HEK293 (cell line): ENCODE results near the gene SYNPO2L.

Experiments used
- CTCF ChIA-PET: fragments of 350-600 bp; formaldehyde crosslinking; extraction: SDS; loops from one replicate; lab custom pipeline; 2021; ENCODE audit warnings: antibody characterized with exemption; lab: Yijun Ruan, JAX
- POLR2A ChIA-PET: fragments of 300-600 bp; formaldehyde crosslinking; extraction: SDS; loops from one replicate; lab custom pipeline; 2020; ENCODE audit warnings: antibody characterized with exemption, inconsistent platforms; lab: Yijun Ruan, JAX
- H3K27ac ChIP-seq: fragments of 200-500 bp; sonication (Bioruptor generic); 2 replicates; pipeline ENCODE4 v1.5.1; 2014; ENCODE audit warnings: low read depth, low read length, control low read depth, inconsistent platforms; ENCODE audit errors: extremely low read depth
- H3K36me3 ChIP-seq, 2 experiments: fragments of 200-500 bp in 1 of 2; sonication (Bioruptor generic) in 1 of 2; 1 replicate in 1 of 2; 2 replicates in 1 of 2; pipeline ENCODE4 v1.5.1; 2014 to 2017; ENCODE audit warnings: inconsistent platforms in 2 of 2, low read length in 2 of 2; ENCODE audit not compliant: control insufficient read depth in 2 of 2, insufficient read depth in 1 of 2
- H3K4me1 ChIP-seq: fragments of 200-500 bp; sonication (Bioruptor generic); 2 replicates; pipeline ENCODE4 v1.5.1; 2014; ENCODE audit warnings: mild to moderate bottlenecking, low read length, inconsistent platforms; ENCODE audit not compliant: control insufficient read depth, insufficient read depth
- H3K4me3 ChIP-seq: 2 replicates; pipeline ENCODE4 v1.5.1; 2011; ENCODE audit warnings: low read depth, mild to moderate bottlenecking, control low read depth, low read length, moderate library complexity
- H3K9me3 ChIP-seq: fragments of 200-500 bp; sonication (Bioruptor generic); 2 replicates; pipeline ENCODE4 v1.5.1; 2014; ENCODE audit warnings: low read depth, low read length, inconsistent platforms; ENCODE audit not compliant: control insufficient read depth, insufficient read depth
- HOXD13 ChIP-seq: sonication (generic); formaldehyde crosslinking; IDR thresholded peaks from 2 replicates; pipeline ENCODE4 v1.8.0; 2022; ENCODE audit warnings: missing genetic modification reagents, borderline replicate concordance
- MEIS1 ChIP-seq: sonication (generic); formaldehyde crosslinking; IDR thresholded peaks from 2 replicates; pipeline ENCODE4 v1.8.1; 2022; ENCODE audit warnings: missing genetic modification reagents, mild to moderate bottlenecking, borderline replicate concordance
- PRDM1 ChIP-seq: fragments of 450-650 bp; formaldehyde crosslinking; IDR thresholded peaks from 2 replicates; pipeline ENCODE4; 2016; ENCODE audit warnings: missing biosample characterization, missing genetic modification characterization
- SCRT1 ChIP-seq: fragments of 450-650 bp; formaldehyde crosslinking; IDR thresholded peaks from 2 replicates; pipeline ENCODE4 v1.5.1; 2016; ENCODE audit warnings: missing biosample characterization, missing genetic modification characterization, borderline replicate concordance
- SCRT2 ChIP-seq: fragments of 450-650 bp; formaldehyde crosslinking; IDR thresholded peaks from 2 replicates; pipeline ENCODE4 v1.5.1; 2016; ENCODE audit warnings: missing biosample characterization, missing genetic modification characterization
- SETDB1 ChIP-seq: IDR thresholded peaks from one replicate; pipeline ENCODE4 v1.6.1; 2017; ENCODE audit warnings: mild to moderate bottlenecking, low read length, moderate library complexity, mixed read lengths; ENCODE audit not compliant: insufficient read length
- SP3 ChIP-seq: fragments of 450-650 bp; formaldehyde crosslinking; IDR thresholded peaks from 2 replicates; pipeline ENCODE4 v1.5.1; 2016; ENCODE audit warnings: missing biosample characterization, missing genetic modification characterization
- ZBTB17 ChIP-seq: fragments of 450-650 bp; formaldehyde crosslinking; IDR thresholded peaks from 2 replicates; pipeline ENCODE4 v1.5.1; 2016; ENCODE audit warnings: missing biosample characterization, missing genetic modification characterization
- ZBTB21 ChIP-seq: fragments of 450-650 bp; formaldehyde crosslinking; IDR thresholded peaks from 2 replicates; pipeline ENCODE4 v1.5.1; 2017; ENCODE audit warnings: missing biosample characterization, missing genetic modification characterization
- ZBTB48 ChIP-seq: fragments of 450-650 bp; formaldehyde crosslinking; IDR thresholded peaks from 2 replicates; pipeline ENCODE4 v1.5.1; 2016; ENCODE audit warnings: missing biosample characterization, missing genetic modification characterization
- ZFP41 ChIP-seq: fragments of 450-650 bp; formaldehyde crosslinking; IDR thresholded peaks from 2 replicates; pipeline ENCODE4 v1.5.1; 2016; ENCODE audit warnings: missing biosample characterization, missing genetic modification characterization, borderline replicate concordance
- ZNF23 ChIP-seq: fragments of 450-650 bp; formaldehyde crosslinking; IDR thresholded peaks from 2 replicates; pipeline ENCODE4 v1.5.1; 2016; ENCODE audit warnings: missing biosample characterization, missing genetic modification characterization, borderline replicate concordance
- ZNF354C ChIP-seq: fragments of 450-650 bp; formaldehyde crosslinking; IDR thresholded peaks from 2 replicates; pipeline ENCODE4 v1.5.1; 2016; ENCODE audit warnings: missing biosample characterization, missing genetic modification characterization, low read depth, borderline replicate concordance
- ZNF366 ChIP-seq: fragments of 450-650 bp; formaldehyde crosslinking; conservative IDR thresholded peaks from 2 replicates; pipeline ENCODE4 v1.5.1; 2016; ENCODE audit warnings: missing biosample characterization, missing genetic modification characterization
- ZNF433 ChIP-seq: fragments of 450-650 bp; formaldehyde crosslinking; IDR thresholded peaks from 2 replicates; pipeline ENCODE4 v1.5.1; 2016; ENCODE audit warnings: missing biosample characterization, missing genetic modification characterization, low read depth
- ZNF549 ChIP-seq: fragments of 450-650 bp; IDR thresholded peaks from 2 replicates; pipeline ENCODE4 v1.5.1; 2018; ENCODE audit warnings: missing biosample characterization, missing genetic modification characterization, mild to moderate bottlenecking, inconsistent platforms, moderate library complexity
- ZNF626 ChIP-seq: fragments of 450-650 bp; sonication (Bioruptor Pico); formaldehyde crosslinking; IDR thresholded peaks from 2 replicates; pipeline ENCODE4 v1.5.1; 2018; ENCODE audit warnings: missing biosample characterization, missing genetic modification characterization, inconsistent platforms
- ZNF654 ChIP-seq: fragments of 450-650 bp; formaldehyde crosslinking; IDR thresholded peaks from 2 replicates; pipeline ENCODE4 v1.5.1; 2016; ENCODE audit warnings: low read depth, missing biosample characterization, missing genetic modification characterization
- ZSCAN30 ChIP-seq: fragments of 450-650 bp; IDR thresholded peaks from 2 replicates; pipeline ENCODE4 v1.5.1; 2018; ENCODE audit warnings: missing biosample characterization, mild to moderate bottlenecking, missing genetic modification characterization, moderate library complexity
- TF ChIP-seq, protein P1 (sequence below): fragments of 450-650 bp; formaldehyde crosslinking; IDR thresholded peaks from 2 replicates; pipeline ENCODE4 v1.5.1; 2017; ENCODE audit warnings: missing biosample characterization, missing genetic modification characterization
- TF ChIP-seq, protein P2 (sequence below): fragments of 450-650 bp; IDR thresholded peaks from 2 replicates; pipeline ENCODE4 v1.5.1; 2018; ENCODE audit warnings: missing biosample characterization, mild to moderate bottlenecking, missing genetic modification characterization
- TF ChIP-seq, protein P3 (sequence below): fragments of 450-650 bp; formaldehyde crosslinking; IDR thresholded peaks from 2 replicates; pipeline ENCODE4 v1.5.1; 2017; ENCODE audit warnings: missing biosample characterization, missing genetic modification characterization
- TF ChIP-seq, protein P4 (sequence below): fragments of 450-650 bp; formaldehyde crosslinking; IDR thresholded peaks from 2 replicates; pipeline ENCODE4 v1.5.1; 2016; ENCODE audit warnings: missing biosample characterization, missing genetic modification characterization
- TF ChIP-seq, protein P5 (sequence below): fragments of 450-650 bp; formaldehyde crosslinking; IDR thresholded peaks from 2 replicates; pipeline ENCODE4 v1.5.1; 2016; ENCODE audit warnings: missing biosample characterization, missing genetic modification characterization

Gene SYNPO2L

DNA sequence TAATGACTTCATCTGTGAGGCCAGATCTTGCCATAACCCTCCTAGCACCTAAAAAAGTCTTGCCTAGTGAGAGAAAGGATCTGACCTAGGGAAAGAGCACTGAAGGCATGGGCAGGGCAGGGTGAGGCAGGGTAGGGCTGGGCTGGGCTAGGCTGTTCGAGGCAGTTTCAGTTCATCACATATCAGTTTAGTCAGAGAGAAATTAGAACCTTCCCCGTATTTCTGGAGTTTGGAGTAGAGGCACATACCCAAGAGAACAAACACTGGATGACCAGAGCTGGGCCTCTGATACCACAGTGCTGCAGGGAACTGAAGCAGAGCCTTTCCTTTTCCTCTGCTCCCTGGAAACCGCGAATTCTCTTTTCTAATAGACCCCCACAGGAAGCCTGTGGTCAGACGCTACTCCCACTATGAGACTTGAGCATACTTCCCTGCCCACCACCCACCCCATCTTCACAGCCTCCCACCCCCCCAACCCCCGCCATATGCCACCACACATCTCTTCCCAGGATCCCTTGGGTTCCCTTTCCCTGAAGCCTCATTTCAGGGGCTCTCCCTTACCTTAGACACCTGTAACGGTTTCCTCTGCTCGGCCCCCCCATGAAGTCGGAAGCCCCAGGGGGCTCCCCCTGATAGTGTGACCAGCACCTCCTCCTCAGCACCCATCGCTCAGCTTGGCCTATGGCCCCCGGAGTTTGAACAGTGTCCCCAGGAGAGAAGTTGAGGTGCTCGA lies 406 bp downstream of the SYNPO2L start:
- Histone ChIP-seq H3K4me1 (no peaks in the 10 kb centered on the region), H3K36me3 (no peaks in the 10 kb centered on the region), H3K9me3 (no peaks in the 10 kb centered on the region), H3K4me3 (no peak overlapping the region), H3K27ac (no peak overlapping the region)
- POLR2A ChIA-PET, result no interaction called here
- CTCF ChIA-PET, result interaction anchor here (0.6 kb wide), 1 partner anchor 535 kb away, joined by 4 read pairs; no protein-coding TSS in a partner anchor
- no peak for TF ChIP-seq PRDM1 (tag by site-specific recombination)
- no peak for TF ChIP-seq ZNF433 (tag by site-specific recombination)
- no peak for TF ChIP-seq ZNF354C

DNA sequence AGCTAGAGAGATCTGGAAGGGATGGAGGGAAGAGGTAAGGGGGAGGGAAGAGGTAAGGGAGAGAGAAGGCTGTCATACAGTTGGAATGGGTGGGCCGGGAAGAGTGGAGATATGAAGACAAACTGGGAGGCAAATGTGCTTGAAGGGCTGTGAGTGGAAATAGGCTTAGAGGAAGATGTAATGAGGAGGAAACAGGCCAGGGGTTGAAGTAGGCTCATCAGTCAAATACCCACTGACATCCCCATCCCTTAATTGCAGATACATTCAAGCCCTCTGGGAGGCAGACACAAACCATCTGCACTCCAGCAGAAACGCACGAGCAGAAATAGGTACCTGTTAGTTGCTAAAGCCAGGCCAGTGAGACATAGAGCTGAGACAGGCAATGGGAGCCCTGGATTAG lies 2.1 kb downstream of the SYNPO2L start:
- Histone ChIP-seq H3K27ac (no peak overlapping the region), H3K36me3 (no peaks in the 10 kb centered on the region), H3K4me1 (no peaks in the 10 kb centered on the region), H3K4me3 (no peak overlapping the region), H3K9me3 (no peaks in the 10 kb centered on the region)
- POLR2A ChIA-PET, result no interaction called here
- CTCF ChIA-PET, result interaction anchor here (0.6 to 1.2 kb wide), 3 partner anchors 31 to 144 kb away, joined by 3 read pairs; no protein-coding TSS in a partner anchor
- TF ChIP-seq SP3 (tag by site-specific recombination) (no peak), ZSCAN30 (tag by site-specific recombination) (no peak), ZBTB17 (peak; percentile 90), ZFP41 (tag by site-specific recombination) (no peak), ZNF23 (tag by site-specific recombination) (no peak), ZNF366 (tag by site-specific recombination) (peak; percentile 54), HOXD13 (no peak), MEIS1 (no peak), ZNF654 (tag by site-specific recombination) (peak; percentile 39), ZBTB48 (no peak), ZBTB21 (no peak), SETDB1 (no peak), ZNF549 (tag by site-specific recombination) (no peak), SCRT1 (peak; percentile 20; the same call in 1 of the 2 replicates), SCRT2 (tag by site-specific recombination) (0 out of 2 replicates have a peak, but pooled peaks have one; percentile 14), ZNF626 (tag by site-specific recombination) (no peak)
- TF ChIP-seq, protein P1, sequence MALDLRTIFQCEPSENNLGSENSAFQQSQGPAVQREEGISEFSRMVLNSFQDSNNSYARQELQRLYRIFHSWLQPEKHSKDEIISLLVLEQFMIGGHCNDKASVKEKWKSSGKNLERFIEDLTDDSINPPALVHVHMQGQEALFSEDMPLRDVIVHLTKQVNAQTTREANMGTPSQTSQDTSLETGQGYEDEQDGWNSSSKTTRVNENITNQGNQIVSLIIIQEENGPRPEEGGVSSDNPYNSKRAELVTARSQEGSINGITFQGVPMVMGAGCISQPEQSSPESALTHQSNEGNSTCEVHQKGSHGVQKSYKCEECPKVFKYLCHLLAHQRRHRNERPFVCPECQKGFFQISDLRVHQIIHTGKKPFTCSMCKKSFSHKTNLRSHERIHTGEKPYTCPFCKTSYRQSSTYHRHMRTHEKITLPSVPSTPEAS (tag by site-specific recombination), result no peak
- TF ChIP-seq, protein P2, sequence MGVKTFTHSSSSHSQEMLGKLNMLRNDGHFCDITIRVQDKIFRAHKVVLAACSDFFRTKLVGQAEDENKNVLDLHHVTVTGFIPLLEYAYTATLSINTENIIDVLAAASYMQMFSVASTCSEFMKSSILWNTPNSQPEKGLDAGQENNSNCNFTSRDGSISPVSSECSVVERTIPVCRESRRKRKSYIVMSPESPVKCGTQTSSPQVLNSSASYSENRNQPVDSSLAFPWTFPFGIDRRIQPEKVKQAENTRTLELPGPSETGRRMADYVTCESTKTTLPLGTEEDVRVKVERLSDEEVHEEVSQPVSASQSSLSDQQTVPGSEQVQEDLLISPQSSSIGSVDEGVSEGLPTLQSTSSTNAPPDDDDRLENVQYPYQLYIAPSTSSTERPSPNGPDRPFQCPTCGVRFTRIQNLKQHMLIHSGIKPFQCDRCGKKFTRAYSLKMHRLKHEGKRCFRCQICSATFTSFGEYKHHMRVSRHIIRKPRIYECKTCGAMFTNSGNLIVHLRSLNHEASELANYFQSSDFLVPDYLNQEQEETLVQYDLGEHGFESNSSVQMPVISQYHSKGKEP, result no peak
- TF ChIP-seq, protein P3, sequence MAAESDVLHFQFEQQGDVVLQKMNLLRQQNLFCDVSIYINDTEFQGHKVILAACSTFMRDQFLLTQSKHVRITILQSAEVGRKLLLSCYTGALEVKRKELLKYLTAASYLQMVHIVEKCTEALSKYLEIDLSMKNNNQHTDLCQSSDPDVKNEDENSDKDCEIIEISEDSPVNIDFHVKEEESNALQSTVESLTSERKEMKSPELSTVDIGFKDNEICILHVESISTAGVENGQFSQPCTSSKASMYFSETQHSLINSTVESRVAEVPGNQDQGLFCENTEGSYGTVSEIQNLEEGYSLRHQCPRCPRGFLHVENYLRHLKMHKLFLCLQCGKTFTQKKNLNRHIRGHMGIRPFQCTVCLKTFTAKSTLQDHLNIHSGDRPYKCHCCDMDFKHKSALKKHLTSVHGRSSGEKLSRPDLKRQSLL (tag by site-specific recombination), result no peak
- TF ChIP-seq, protein P4, sequence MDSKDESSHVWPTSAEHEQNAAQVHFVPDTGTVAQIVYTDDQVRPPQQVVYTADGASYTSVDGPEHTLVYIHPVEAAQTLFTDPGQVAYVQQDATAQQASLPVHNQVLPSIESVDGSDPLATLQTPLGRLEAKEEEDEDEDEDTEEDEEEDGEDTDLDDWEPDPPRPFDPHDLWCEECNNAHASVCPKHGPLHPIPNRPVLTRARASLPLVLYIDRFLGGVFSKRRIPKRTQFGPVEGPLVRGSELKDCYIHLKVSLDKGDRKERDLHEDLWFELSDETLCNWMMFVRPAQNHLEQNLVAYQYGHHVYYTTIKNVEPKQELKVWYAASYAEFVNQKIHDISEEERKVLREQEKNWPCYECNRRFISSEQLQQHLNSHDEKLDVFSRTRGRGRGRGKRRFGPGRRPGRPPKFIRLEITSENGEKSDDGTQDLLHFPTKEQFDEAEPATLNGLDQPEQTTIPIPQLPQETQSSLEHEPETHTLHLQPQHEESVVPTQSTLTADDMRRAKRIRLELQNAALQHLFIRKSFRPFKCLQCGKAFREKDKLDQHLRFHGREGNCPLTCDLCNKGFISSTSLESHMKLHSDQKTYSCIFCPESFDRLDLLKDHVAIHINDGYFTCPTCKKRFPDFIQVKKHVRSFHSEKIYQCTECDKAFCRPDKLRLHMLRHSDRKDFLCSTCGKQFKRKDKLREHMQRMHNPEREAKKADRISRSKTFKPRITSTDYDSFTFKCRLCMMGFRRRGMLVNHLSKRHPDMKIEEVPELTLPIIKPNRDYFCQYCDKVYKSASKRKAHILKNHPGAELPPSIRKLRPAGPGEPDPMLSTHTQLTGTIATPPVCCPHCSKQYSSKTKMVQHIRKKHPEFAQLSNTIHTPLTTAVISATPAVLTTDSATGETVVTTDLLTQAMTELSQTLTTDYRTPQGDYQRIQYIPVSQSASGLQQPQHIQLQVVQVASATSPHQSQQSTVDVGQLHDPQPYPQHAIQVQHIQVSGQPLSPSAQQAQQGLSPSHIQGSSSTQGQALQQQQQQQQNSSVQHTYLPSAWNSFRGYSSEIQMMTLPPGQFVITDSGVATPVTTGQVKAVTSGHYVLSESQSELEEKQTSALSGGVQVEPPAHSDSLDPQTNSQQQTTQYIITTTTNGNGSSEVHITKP (tag by site-specific recombination), result no peak
- TF ChIP-seq, protein P5, sequence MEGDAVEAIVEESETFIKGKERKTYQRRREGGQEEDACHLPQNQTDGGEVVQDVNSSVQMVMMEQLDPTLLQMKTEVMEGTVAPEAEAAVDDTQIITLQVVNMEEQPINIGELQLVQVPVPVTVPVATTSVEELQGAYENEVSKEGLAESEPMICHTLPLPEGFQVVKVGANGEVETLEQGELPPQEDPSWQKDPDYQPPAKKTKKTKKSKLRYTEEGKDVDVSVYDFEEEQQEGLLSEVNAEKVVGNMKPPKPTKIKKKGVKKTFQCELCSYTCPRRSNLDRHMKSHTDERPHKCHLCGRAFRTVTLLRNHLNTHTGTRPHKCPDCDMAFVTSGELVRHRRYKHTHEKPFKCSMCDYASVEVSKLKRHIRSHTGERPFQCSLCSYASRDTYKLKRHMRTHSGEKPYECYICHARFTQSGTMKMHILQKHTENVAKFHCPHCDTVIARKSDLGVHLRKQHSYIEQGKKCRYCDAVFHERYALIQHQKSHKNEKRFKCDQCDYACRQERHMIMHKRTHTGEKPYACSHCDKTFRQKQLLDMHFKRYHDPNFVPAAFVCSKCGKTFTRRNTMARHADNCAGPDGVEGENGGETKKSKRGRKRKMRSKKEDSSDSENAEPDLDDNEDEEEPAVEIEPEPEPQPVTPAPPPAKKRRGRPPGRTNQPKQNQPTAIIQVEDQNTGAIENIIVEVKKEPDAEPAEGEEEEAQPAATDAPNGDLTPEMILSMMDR (tag by site-specific recombination), result peak; percentile 45; the same call in 1 of the 2 replicates
